PC-9 (cell line): ENCODE measurements around the gene SKA1. TPM values are rescaled to one million over a fixed set of nuclear protein-coding genes. Genes with fewer than 3 reads are reported as not detected.

Source experiments
- BruUV-seq: library from RNA; stranded (reverse); fragments of 400-500 nt; replicated peaks from 2 replicates; lab custom pipeline; 2021; lab: Mats Ljungman, UMichigan
- CTCF ChIA-PET: fragments of 300-600 bp; sonication (Branson Sonifier 250); formaldehyde crosslinking; loops from one replicate; lab custom pipeline; 2022; ENCODE audit warnings: antibody characterized with exemption; lab: Charles Lee
- POLR2A ChIA-PET: fragments of 300-600 bp; sonication (Branson Sonifier 250); formaldehyde crosslinking; loops from one replicate; lab custom pipeline; 2022; ENCODE audit warnings: antibody characterized with exemption; ENCODE audit not compliant: unreplicated experiment; lab: Charles Lee
- DNase-seq, 2 experiments: peaks; one replicate each; pipeline versions ENCODE4 v3.0.0 to v3.0.0-alpha.2; 2015 to 2022; ENCODE audit warnings: mixed read lengths in 1 of 2
- H2AFZ ChIP-seq: fragments of 200-600 bp; sonication (generic); 2 replicates; pipeline ENCODE4 v1.8.1; 2017; ENCODE audit warnings: antibody characterized with exemption
- H3F3A ChIP-seq: fragments of 200-600 bp; sonication (generic); 2 replicates; pipeline ENCODE4 v1.8.1; 2017; ENCODE audit warnings: antibody characterized with exemption, mild to moderate bottlenecking, low read depth; ENCODE audit not compliant: insufficient read depth
- H3K27ac ChIP-seq: fragments of 200-600 bp; sonication (generic); 2 replicates; pipeline ENCODE4 v1.6.1; 2016; ENCODE audit warnings: mixed run types
- H3K27me3 ChIP-seq: fragments of 200-600 bp; sonication (generic); 2 replicates; pipeline ENCODE4 v1.6.1; 2016; ENCODE audit warnings: low read depth, mixed run types; ENCODE audit not compliant: insufficient read depth
- H3K36me3 ChIP-seq: fragments of 200-600 bp; sonication (generic); 2 replicates; pipeline ENCODE4 v1.6.1; 2016; ENCODE audit warnings: low read depth, mixed run types
- H3K4me1 ChIP-seq: fragments of 200-600 bp; sonication (generic); replicated peaks from 2 replicates; pipeline ENCODE4 v1.6.1; 2016; ENCODE audit warnings: mixed run types; ENCODE audit not compliant: insufficient read depth
- H3K4me2 ChIP-seq: fragments of 200-600 bp; sonication (generic); 2 replicates; pipeline ENCODE4 v1.6.1; 2017; ENCODE audit warnings: mixed run types
- H3K4me3 ChIP-seq: fragments of 200-600 bp; sonication (generic); 2 replicates; pipeline ENCODE4 v1.6.1; 2016; ENCODE audit warnings: mixed run types
- H3K79me2 ChIP-seq: fragments of 200-600 bp; sonication (generic); 2 replicates; pipeline ENCODE4 v1.6.1; 2017; ENCODE audit warnings: low read depth, mixed run types
- H3K9me2 ChIP-seq: fragments of 200-600 bp; sonication (generic); 2 replicates; pipeline ENCODE4 v1.8.1; 2017; ENCODE audit warnings: mild to moderate bottlenecking; ENCODE audit not compliant: insufficient read depth
- H3K9me3 ChIP-seq: fragments of 200-600 bp; sonication (generic); 2 replicates; pipeline ENCODE4 v1.8.1; 2016; ENCODE audit warnings: low read depth; ENCODE audit not compliant: insufficient read depth
- H4K20me1 ChIP-seq: fragments of 200-600 bp; sonication (generic); 2 replicates; pipeline ENCODE4 v1.8.1; 2017; ENCODE audit not compliant: insufficient read depth
- EZH2 ChIP-seq: fragments of 200-600 bp; sonication (generic); IDR thresholded peaks from 2 replicates; pipeline ENCODE4 v1.8.0; 2017; ENCODE audit warnings: antibody characterized with exemption, low read depth
- intact Hi-C: fragments of 100-400 bp; cut with micrococcal nuclease; formaldehyde crosslinking; loops from one replicate; pipeline ENCODE4 v1.10.0; 2022; ENCODE audit not compliant: unreplicated experiment
- total RNA-seq: library from RNA; stranded (reverse); gene quantifications from 2 replicates; pipeline ENCODE4 v1.2.3, GENCODE V29; 2021
- TF ChIP-seq, protein P1 (sequence below): fragments of 200-600 bp; sonication (generic); conservative IDR thresholded peaks from 2 replicates; pipeline ENCODE4 v1.6.1; 2017; ENCODE audit warnings: mixed run types, antibody characterized with exemption, mild to moderate bottlenecking, moderate library complexity

SKA1 gene
- total RNA-seq, 1 experiment from 2014 or later: 18.3 TPM

DNA sequence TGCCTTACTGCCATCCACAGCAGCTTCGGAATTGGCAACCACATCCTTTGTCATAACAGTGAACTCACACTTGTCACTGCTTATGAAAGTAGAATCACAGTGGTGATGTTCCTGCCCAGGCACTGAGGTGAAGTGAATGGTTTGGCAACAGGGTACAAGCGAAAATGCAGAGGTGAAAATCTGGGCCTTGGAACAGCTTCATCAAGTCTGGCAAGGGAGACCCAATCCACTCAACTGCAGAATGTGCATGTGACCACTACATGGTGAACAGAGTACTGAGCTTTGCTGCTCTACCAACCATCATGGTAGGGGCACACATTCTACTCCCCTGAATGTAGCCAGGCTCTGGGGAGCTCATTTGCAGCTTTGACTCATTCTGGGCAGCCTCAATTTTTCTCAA lies 15.0 kb upstream of the SKA1 start:
- CTCF ChIA-PET: no interaction called here
- Histone ChIP-seq H3K36me3 (no peaks in the 10 kb centered on the region), H2AFZ (no peak overlapping the region), H3K9me2 (no peaks in the 10 kb centered on the region), H3K79me2 (no peaks in the 10 kb centered on the region), H3K9me3 (no peaks in the 10 kb centered on the region), H3K27me3 (no peaks in the 10 kb centered on the region), H4K20me1 (no peaks in the 10 kb centered on the region), H3K4me2 (no peak overlapping the region), H3K4me3 (no peak overlapping the region), H3K4me1 (peaks cover 10% of the 10 kb centered on the region), H3F3A (no peaks in the 10 kb centered on the region), H3K27ac (no peak overlapping the region)
- no TSS peak for BruUV-seq
- no peak for TF ChIP-seq EZH2
- TF ChIP-seq, protein P1, sequence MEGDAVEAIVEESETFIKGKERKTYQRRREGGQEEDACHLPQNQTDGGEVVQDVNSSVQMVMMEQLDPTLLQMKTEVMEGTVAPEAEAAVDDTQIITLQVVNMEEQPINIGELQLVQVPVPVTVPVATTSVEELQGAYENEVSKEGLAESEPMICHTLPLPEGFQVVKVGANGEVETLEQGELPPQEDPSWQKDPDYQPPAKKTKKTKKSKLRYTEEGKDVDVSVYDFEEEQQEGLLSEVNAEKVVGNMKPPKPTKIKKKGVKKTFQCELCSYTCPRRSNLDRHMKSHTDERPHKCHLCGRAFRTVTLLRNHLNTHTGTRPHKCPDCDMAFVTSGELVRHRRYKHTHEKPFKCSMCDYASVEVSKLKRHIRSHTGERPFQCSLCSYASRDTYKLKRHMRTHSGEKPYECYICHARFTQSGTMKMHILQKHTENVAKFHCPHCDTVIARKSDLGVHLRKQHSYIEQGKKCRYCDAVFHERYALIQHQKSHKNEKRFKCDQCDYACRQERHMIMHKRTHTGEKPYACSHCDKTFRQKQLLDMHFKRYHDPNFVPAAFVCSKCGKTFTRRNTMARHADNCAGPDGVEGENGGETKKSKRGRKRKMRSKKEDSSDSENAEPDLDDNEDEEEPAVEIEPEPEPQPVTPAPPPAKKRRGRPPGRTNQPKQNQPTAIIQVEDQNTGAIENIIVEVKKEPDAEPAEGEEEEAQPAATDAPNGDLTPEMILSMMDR: no peak
- POLR2A ChIA-PET: no interaction called here
- no peak for DNase-seq
- intact Hi-C loops: loop anchor here (5.0 kb wide), 2 partner anchors 143 to 848 kb away; no protein-coding TSS in a partner anchor

DNA sequence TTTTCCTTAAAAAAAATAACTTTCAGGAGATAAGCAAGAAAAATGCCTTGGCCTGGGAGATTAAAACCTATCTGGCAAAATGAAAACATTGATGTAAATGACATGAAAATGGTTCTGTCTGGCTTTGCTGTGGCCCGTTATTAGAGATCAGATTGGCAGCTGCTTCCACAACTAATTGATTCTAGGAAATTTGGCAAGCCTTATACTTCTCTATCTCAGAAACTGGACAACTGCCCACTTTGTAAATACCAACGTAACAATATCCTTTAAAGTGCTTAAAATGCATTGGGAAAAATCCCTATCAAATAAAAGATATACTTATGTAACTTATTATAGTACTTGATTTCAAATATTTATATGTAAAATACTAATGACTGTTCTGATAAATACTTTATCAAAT lies 14.2 kb upstream of the SKA1 start:
- no peaks in the 10 kb centered on the region for H3K79me2 ChIP-seq
- no TSS peak for BruUV-seq
- H3K9me3 ChIP-seq: no peaks in the 10 kb centered on the region
- H3K4me3 ChIP-seq: no peak overlapping the region
- intact Hi-C loops: no loop called here
- peaks cover 10% of the 10 kb centered on the region for H3K4me1 ChIP-seq
- TF ChIP-seq EZH2: no peak
- no peaks in the 10 kb centered on the region for H4K20me1 ChIP-seq
- POLR2A ChIA-PET: no interaction called here
- no peaks in the 10 kb centered on the region for H3K27me3 ChIP-seq
- no peaks in the 10 kb centered on the region for H3F3A ChIP-seq
- no peak overlapping the region for H3K27ac ChIP-seq
- no peak overlapping the region for H2AFZ ChIP-seq
- CTCF ChIA-PET: no interaction called here
- no peaks in the 10 kb centered on the region for H3K36me3 ChIP-seq
- H3K4me2 ChIP-seq: no peak overlapping the region
- H3K9me2 ChIP-seq: no peaks in the 10 kb centered on the region
- no peak for DNase-seq

DNA sequence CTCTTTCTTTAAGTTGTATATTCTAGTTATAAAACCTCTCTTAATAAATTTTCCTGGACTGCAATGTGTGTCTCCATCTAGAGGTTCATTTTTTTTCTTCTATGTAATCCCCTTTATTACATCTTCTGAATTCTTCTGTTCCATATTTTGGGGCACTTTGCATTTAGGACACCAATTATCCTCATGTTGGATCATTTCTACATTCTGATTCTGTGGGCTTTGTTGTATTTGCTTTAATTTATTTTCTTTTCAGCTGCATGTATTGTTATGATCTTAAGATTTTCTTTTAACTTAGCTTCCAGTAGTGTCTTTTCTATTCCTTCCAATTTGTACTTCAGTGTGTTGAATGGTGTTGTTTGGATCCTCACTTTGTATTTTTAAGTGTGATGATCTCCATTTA lies 5.2 kb upstream of the SKA1 start:
- no peak overlapping the region for H3K4me2 ChIP-seq
- H3K9me3 ChIP-seq: peaks cover 10% of the 10 kb centered on the region
- H4K20me1 ChIP-seq: no peaks in the 10 kb centered on the region
- CTCF ChIA-PET: no interaction called here
- no peaks in the 10 kb centered on the region for H3F3A ChIP-seq
- TF ChIP-seq, protein P1: no peak
- TF ChIP-seq EZH2: no peak
- peaks cover 8% of the 10 kb centered on the region for H3K4me1 ChIP-seq
- no peaks in the 10 kb centered on the region for H3K9me2 ChIP-seq
- H3K27me3 ChIP-seq: no peaks in the 10 kb centered on the region
- intact Hi-C loops: no loop called here
- POLR2A ChIA-PET: no interaction called here
- H3K27ac ChIP-seq: no peak overlapping the region
- no peak for DNase-seq
- no TSS peak for BruUV-seq
- H2AFZ ChIP-seq: no peak overlapping the region
- no peaks in the 10 kb centered on the region for H3K79me2 ChIP-seq
- H3K36me3 ChIP-seq: no peaks in the 10 kb centered on the region
- no peak overlapping the region for H3K4me3 ChIP-seq

DNA sequence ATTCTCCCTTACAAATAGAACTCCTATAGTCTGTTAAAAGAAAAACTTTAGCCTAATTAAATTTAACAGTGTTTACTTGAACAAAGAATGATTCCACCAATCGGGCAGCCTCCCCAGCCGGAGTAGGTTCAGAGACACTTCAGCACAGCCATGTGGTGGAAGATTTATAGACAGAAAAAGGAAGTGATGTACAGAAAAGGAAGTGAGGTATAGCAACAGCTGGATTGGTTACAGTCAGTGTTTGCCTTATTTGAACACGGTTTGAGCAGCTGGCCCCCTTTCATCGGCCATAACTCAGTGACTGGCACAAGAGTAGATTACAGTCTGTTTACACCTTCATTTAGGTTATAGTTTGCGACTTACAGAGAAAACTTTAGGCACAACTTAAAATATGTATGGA lies 2.1 kb upstream of the SKA1 start:
- TF ChIP-seq, protein P1: no peak
- TF ChIP-seq EZH2: no peak
- Histone ChIP-seq H3F3A (no peaks in the 10 kb centered on the region), H3K4me3 (no peak overlapping the region), H2AFZ (no peak overlapping the region), H3K4me2 (no peak overlapping the region), H4K20me1 (no peaks in the 10 kb centered on the region), H3K9me2 (no peaks in the 10 kb centered on the region), H3K27ac (no peak overlapping the region), H3K36me3 (0 out of 2 replicates have a peak, but pooled peaks cover 5% of the 10 kb centered on the region), H3K27me3 (no peaks in the 10 kb centered on the region), H3K4me1 (peaks cover 19% of the 10 kb centered on the region), H3K9me3 (peaks cover 10% of the 10 kb centered on the region), H3K79me2 (peaks cover 9% of the 10 kb centered on the region; the same call in 1 of the 2 replicates)
- no TSS peak for BruUV-seq
- CTCF ChIA-PET: no interaction called here
- intact Hi-C loops: no loop called here
- POLR2A ChIA-PET: no interaction called here
- no peak for DNase-seq
